Peyer's patch (tissue), 4 donors: Measurements from ENCODE around the gene CA11.

Source experiments
- CTCF ChIP-seq, 6 experiments: fragments of 450-650 bp in 4 of 6; fragments of 200-600 bp in 2 of 6; sonication (generic) in 1 of 6; IDR thresholded peaks; one replicate each; pipeline ENCODE4 v1.5.1; 2017 to 2019; ENCODE audit warnings: antibody characterized with exemption in 6 of 6, mild to moderate bottlenecking in 3 of 6, moderate library complexity in 1 of 6
- POLR2A ChIP-seq, 2 donors: fragments of 450-650 bp; IDR thresholded peaks; one replicate each; pipeline ENCODE4 v1.5.1; 2017; ENCODE audit warnings: antibody characterized with exemption in 2 of 2, mild to moderate bottlenecking in 2 of 2, moderate library complexity in 2 of 2

- TF ChIP-seq CTCF (IDR thresholded peaks at IDR 0.05) (peak in 1 of 6 experiments; percentile 2), POLR2A (IDR thresholded peaks at IDR 0.05) (no peak)
Measured at GRCh38 chr19:48618278-48618915, 27.6 kb downstream of the CA11 start.
